ENCODE data around the gene PATJ. TPM values are rescaled to one million over a fixed set of nuclear protein-coding genes. Genes with fewer than 3 reads are reported as not detected.
A peak's percentile ranks its signal among the peaks of the same experiment; 100 is the strongest.

The PATJ gene
- total RNA-seq, 1 donor from 2014 or later, result 56.2 TPM

GRCh38 chr1:62198781-62199125, 456.5 kb downstream of the PATJ start:
- Histone ChIP-seq H3K4me3 (no peak overlapping the region), H3K27me3 (peaks cover 22% of the 10 kb centered on the region), H3K4me1 (no peaks in the 10 kb centered on the region), H3K27ac (no peak overlapping the region), H3K36me3 (no peaks in the 10 kb centered on the region), H3K9me3 (no peaks in the 10 kb centered on the region)
- ATAC-seq (peak; percentile 54), DNase-seq (no peak)
- no peak for TF ChIP-seq CTCF (IDR thresholded peaks at IDR 0.05)
- intact Hi-C loops (cut with DNase I), result no loop called here

- TF ChIP-seq CTCF (IDR thresholded peaks at IDR 0.05), result no peak
- H3K4me1 ChIP-seq, result no peaks in the 10 kb centered on the region
- ATAC-seq, result no peak
- H3K4me3 ChIP-seq, result no peak overlapping the region
- H3K9me3 ChIP-seq, result peaks cover 7% of the 10 kb centered on the region
- no peak overlapping the region for H3K27ac ChIP-seq
- peak; percentile 1 for DNase-seq
- H3K27me3 ChIP-seq, result no peaks in the 10 kb centered on the region
- H3K36me3 ChIP-seq, result no peaks in the 10 kb centered on the region
- intact Hi-C loops (cut with DNase I), result no loop called here
Measured at GRCh38 chr1:62207187-62207586, 464.9 kb downstream of the PATJ start.

DNA sequence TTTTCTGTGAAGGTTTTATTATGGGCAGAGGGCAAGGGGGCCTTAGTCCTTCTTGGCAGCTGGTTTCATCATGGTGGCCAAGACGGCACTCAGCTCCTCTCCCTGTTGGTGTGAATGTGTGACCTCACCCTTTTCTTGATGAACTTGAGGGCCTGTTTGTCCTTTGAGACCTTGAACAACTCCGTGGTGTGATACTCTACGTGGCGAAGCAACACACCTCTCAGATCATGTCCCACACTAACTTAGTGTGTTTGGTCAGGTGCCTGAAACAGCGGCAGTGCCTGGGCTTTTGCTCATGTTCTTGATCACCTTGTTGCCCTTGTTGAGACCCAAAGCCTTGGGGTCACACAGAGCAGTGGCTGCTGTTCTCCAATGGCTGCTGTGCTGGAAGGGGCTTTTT, 465.8 kb downstream of the PATJ start:
- no peak for ATAC-seq
- Histone ChIP-seq H3K4me3 (no peak overlapping the region), H3K27ac (no peak overlapping the region), H3K27me3 (no peaks in the 10 kb centered on the region), H3K36me3 (no peaks in the 10 kb centered on the region), H3K9me3 (peaks cover 7% of the 10 kb centered on the region), H3K4me1 (no peaks in the 10 kb centered on the region)
- no peak for TF ChIP-seq CTCF (IDR thresholded peaks at IDR 0.05)
- intact Hi-C loops (cut with DNase I), result no loop called here
- peak; percentile 30 for DNase-seq

DNA sequence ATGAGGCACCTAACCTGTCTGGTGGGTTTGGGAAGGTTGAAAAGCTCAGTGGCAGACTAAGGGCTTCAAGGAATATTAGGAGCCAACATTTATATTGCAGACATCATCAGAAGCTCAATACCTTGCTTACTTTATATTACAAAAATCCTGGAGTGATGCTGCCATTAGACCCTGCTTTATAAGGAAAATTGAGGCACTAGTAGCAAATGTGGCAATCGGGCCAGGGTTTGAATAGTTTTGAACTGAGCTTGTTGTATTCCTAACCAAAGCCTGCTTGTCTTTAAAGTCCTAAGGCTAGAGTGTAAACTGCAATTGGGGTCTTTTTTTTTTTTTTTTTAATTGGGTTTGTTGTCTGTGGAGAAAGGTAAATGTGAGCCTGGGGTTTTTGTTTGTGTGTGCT, 466.7 kb downstream of the PATJ start:
- intact Hi-C loops (cut with DNase I), result no loop called here
- no peak overlapping the region for H3K27ac ChIP-seq
- no peak overlapping the region for H3K4me3 ChIP-seq
- H3K9me3 ChIP-seq, result peaks cover 7% of the 10 kb centered on the region
- no peaks in the 10 kb centered on the region for H3K36me3 ChIP-seq
- no peaks in the 10 kb centered on the region for H3K4me1 ChIP-seq
- no peak for DNase-seq
- H3K27me3 ChIP-seq, result no peaks in the 10 kb centered on the region
- no peak for TF ChIP-seq CTCF (IDR thresholded peaks at IDR 0.05)
- no peak for ATAC-seq

DNA sequence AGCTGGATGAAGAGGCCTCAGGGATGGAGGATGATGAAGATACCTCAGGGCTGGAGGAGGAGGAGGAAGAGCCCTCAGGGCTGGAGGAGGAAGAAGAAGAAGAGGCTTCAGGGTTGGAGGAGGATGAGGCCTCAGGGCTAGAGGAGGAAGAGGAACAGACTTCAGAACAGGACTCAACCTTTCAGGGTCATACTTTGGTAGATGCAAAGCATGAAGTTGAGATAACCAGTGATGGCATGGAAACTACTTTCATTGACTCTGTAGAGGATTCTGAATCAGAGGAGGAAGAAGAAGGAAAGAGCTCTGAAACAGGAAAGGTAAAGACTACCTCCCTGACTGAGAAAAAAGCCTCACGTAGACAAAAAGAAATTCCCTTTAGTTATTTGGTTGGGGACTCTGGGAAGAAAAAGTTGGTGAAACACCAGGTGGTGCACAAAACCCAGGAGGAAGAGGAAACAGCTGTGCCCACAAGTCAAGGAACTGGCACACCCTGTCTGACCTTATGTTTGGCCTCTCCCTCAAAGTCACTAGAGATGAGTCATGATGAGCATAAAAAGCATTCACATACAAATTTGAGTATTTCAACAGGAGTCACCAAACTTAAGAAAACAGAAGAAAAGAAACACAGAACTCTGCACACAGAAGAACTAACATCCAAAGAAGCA, 467.8 kb downstream of the PATJ start:
- H3K27ac ChIP-seq, result no peak overlapping the region
- DNase-seq (no peak), ATAC-seq (no peak)
- H3K36me3 ChIP-seq, result no peaks in the 10 kb centered on the region
- intact Hi-C loops (cut with DNase I), result no loop called here
- TF ChIP-seq CTCF (IDR thresholded peaks at IDR 0.05), result no peak
- H3K27me3 ChIP-seq, result no peaks in the 10 kb centered on the region
- no peaks in the 10 kb centered on the region for H3K4me1 ChIP-seq
- peaks cover 7% of the 10 kb centered on the region for H3K9me3 ChIP-seq
- no peak overlapping the region for H3K4me3 ChIP-seq

- no peaks in the 10 kb centered on the region for H3K36me3 ChIP-seq
- ATAC-seq (no peak), DNase-seq (no peak)
- H3K4me3 ChIP-seq, result no peak overlapping the region
- no peaks in the 10 kb centered on the region for H3K27me3 ChIP-seq
- H3K27ac ChIP-seq, result no peak overlapping the region
- intact Hi-C loops (cut with DNase I), result no loop called here
- no peak for TF ChIP-seq CTCF (IDR thresholded peaks at IDR 0.05)
- H3K9me3 ChIP-seq, result peaks cover 7% of the 10 kb centered on the region
- H3K4me1 ChIP-seq, result no peaks in the 10 kb centered on the region
Measured at GRCh38 chr1:62210960-62211359, 468.7 kb downstream of the PATJ start.

Data from upper lobe of right lung (tissue), 1 donor.